Heart right ventricle (tissue), 16 donors: ENCODE data around the gene ARHGEF37. TPM values are rescaled to one million over a fixed set of nuclear protein-coding genes. Genes with fewer than 3 reads are reported as not detected.
A peak's percentile ranks its signal among the peaks of the same experiment; 100 is the strongest.

Experiments used
- ATAC-seq, 8 donors: fragments of 200-7000 bp; cut with Tn5 transposase; one replicate each; pipeline ENCODE4 v1.9.1; 2020; ENCODE audit warnings: mild to moderate bottlenecking in 8 of 8, moderate library complexity in 8 of 8, moderate number of reproducible peaks in 1 of 8
- DNase-seq, 2 donors: peaks; one replicate each; pipeline ENCODE4 v3.0.0-alpha.2; 2020
- H3K27ac ChIP-seq, 10 donors: fragments of 200-600 bp; sonication (generic) in 2 of 10; one replicate each; pipeline versions ENCODE4 v1.5.0 to v1.8.0; 2020 to 2022; ENCODE audit warnings: mild to moderate bottlenecking in 3 of 10
- H3K27me3 ChIP-seq, 7 donors: fragments of 200-600 bp; one replicate each; pipeline ENCODE4 v1.8.0; 2021 to 2022; ENCODE audit warnings: mild to moderate bottlenecking in 2 of 7
- H3K36me3 ChIP-seq, 9 donors: fragments of 200-600 bp; sonication (generic) in 1 of 9; one replicate each; pipeline versions ENCODE4 v1.5.0 to v1.8.0; 2020 to 2022; ENCODE audit warnings: mild to moderate bottlenecking in 2 of 9
- H3K4me1 ChIP-seq, 9 donors: fragments of 200-600 bp; sonication (generic) in 1 of 9; one replicate each; pipeline versions ENCODE4 v1.5.0 to v1.8.0; 2020 to 2022; ENCODE audit warnings: mild to moderate bottlenecking in 4 of 9
- H3K4me3 ChIP-seq, 10 donors: fragments of 200-600 bp; sonication (generic) in 2 of 10; one replicate each; pipeline versions ENCODE4 v1.5.0 to v1.8.0; 2020 to 2022; ENCODE audit warnings: mild to moderate bottlenecking in 7 of 10, moderate library complexity in 2 of 10
- H3K9me3 ChIP-seq, 11 donors: fragments of 200-600 bp in 10 of 11; sonication (generic) in 2 of 11; one replicate each; pipeline versions ENCODE4 v1.5.0 to v1.8.0; 2013 to 2022; ENCODE audit warnings: mild to moderate bottlenecking in 2 of 11, control low read depth in 1 of 11, moderate library complexity in 1 of 11
- CTCF ChIP-seq, 9 donors: fragments of 200-600 bp; sonication (generic) in 2 of 9; IDR thresholded peaks; one replicate each; pipeline versions ENCODE4 v1.5.0 to v1.8.0; 2021 to 2022; ENCODE audit warnings: antibody characterized with exemption in 9 of 9, mild to moderate bottlenecking in 5 of 9, moderate library complexity in 1 of 9
- WGBS, 2 donors: extraction: QIAGEN DNeasy Blood & Tissue Kit; methylation state at CpG; one replicate each; pipeline ENCODE4 v1.1.7; 2013; ENCODE audit warnings: inconsistent platforms in 1 of 2; 5-methylcytosine and 5-hydroxymethylcytosine counted together
- intact Hi-C, 10 donors: fragments of 100-400 bp; cut with DNase I; formaldehyde crosslinking; loops; one replicate each; pipeline versions ENCODE4 v1.11.1 to v1.14.2; 2022
- polyA plus RNA-seq, 2 donors: library from polyadenylated mRNA; stranded (reverse); fragments of 200-250 nt; gene quantifications; one replicate each; pipeline ENCODE4 v1.2.3, GENCODE V29; 2013
- total RNA-seq, 10 donors: library from RNA; stranded (reverse); fragmentation: NEBNext Ultra II Directional in 3 of 10; extraction: Animal tissue kit (Norgen Biotek cat#: 25700) in 3 of 10; gene quantifications; one replicate each; pipeline versions ENCODE4 v1.2.1 to v1.2.4, GENCODE V29; 2021 to 2023
- donor health status: Arrhythmogenic right ventricular cardiomyopathy.
- donor health status: ischemic (EF 13 %, LVEDD 7.1; RV severe dilation, severe dysfunction).
- donor health status: healthy with polysubstance abuse.
- donor health status: DM: no; HTN: yes; CAD: no.
- donor health status: DM: no; HTN: no; CAD: no.
- donor health status: ischemic (EF 25% LVEDD 6.9; RV normal size, moderate dysfunction).
- donor health status: ischemic (EF 25% LVEDD 5.7; RV mildly dilated, moderate dysfunction).
- donor health status: healthy.
- donor health status: DM: yes; HTN: yes; CAD: no.
- donor health status: Ischemic cardiomyopathy.
- donor health status: ischemic (EF 35%, LVEDD 5.7; RV mildly dilated, moderate dysfunction).
- donor health status: nonischemic (EF 11% LVEDD 7.7; RV severe dilation, severe dysfunction).
- donor health status: DM: yes; HTN: yes; CAD: no.
- donor health status: PGD.
- donor health status: ischemic (EF 29% LVEDD 5.4; RV normal size, mild dysfunction).
- donor health status: nonischemic (EF 23%, LVEDD 6.1; RV moderate dilation, normal function).

The ARHGEF37 gene
- total and polyA plus RNA-seq, 12 donors: 4.5 to 31.8 (median 17.1) TPM

GRCh38 chr5:149545327-149545726 is 36.0 kb upstream of the ARHGEF37 start:
- H3K36me3 ChIP-seq: peaks cover 0 to 92% (median 18%) of the 10 kb centered on the region in 9 donors
- H3K9me3 ChIP-seq: no peaks in the 10 kb centered on the region
- H3K4me3 ChIP-seq: no peak overlapping the region
- no peak for TF ChIP-seq CTCF (IDR thresholded peaks at IDR 0.05)
- WGBS, 2 donors: 64 to 65% methylated on average over 6 of the region's 6 CpGs
- peaks cover 27 to 90% (median 86%) of the 10 kb centered on the region in 9 donors for H3K4me1 ChIP-seq
- intact Hi-C loops: loop anchor here in 1 of 10 donors (5.0 kb wide), 1 partner anchor 103 kb away; no protein-coding TSS in a partner anchor
- ATAC-seq: peak in 1 of 8 donors; percentile 23
- H3K27me3 ChIP-seq: no peaks in the 10 kb centered on the region
- H3K27ac ChIP-seq: peak overlapping the region in 2 of 10 donors; percentile 10 to 45
- no peak for DNase-seq

GRCh38 chr5:149546974-149547373 is 34.3 kb upstream of the ARHGEF37 start:
- H3K9me3 ChIP-seq: no peaks in the 10 kb centered on the region

GRCh38 chr5:149549461-149550267 is 31.6 kb upstream of the ARHGEF37 start:
- Histone ChIP-seq H3K4me3 (peak overlapping the region; percentile 53 to 99 (median 84)), H3K27ac (peak overlapping the region; percentile 88 to 100 (median 99)), H3K4me1 (peaks cover 7 to 64% (median 58%) of the 10 kb centered on the region in 9 donors), H3K36me3 (peaks cover 0 to 53% (median 12%) of the 10 kb centered on the region in 9 donors), H3K27me3 (no peaks in the 10 kb centered on the region), H3K9me3 (no peaks in the 10 kb centered on the region)
- 1% methylated on average over 25 of the region's 25 CpGs for WGBS, 2 donors
- DNase-seq (no peak), ATAC-seq (no peak)
- TF ChIP-seq CTCF (IDR thresholded peaks at IDR 0.05): no peak
- intact Hi-C loops: loop anchor here in 8 of 10 donors (2.0 to 10.0 kb wide), 7 partner anchors 32 to 107 kb away; no protein-coding TSS in a partner anchor

More at GRCh38 chr5:149546974-149547373, 34.3 kb upstream of the ARHGEF37 start:
- H3K27me3 ChIP-seq: no peaks in the 10 kb centered on the region
- H3K4me3 ChIP-seq: peak overlapping the region in 4 of 10 donors; percentile 0 to 86 (median 1)
- ATAC-seq (no peak), DNase-seq (no peak)
- TF ChIP-seq CTCF (IDR thresholded peaks at IDR 0.05): no peak
- intact Hi-C loops: loop anchor here in 1 of 10 donors (5.0 kb wide), 1 partner anchor 105 kb away; no protein-coding TSS in a partner anchor
- peaks cover 21 to 77% (median 74%) of the 10 kb centered on the region in 9 donors for H3K4me1 ChIP-seq
- peak overlapping the region in 4 of 10 donors; percentile 2 to 99 (median 58) for H3K27ac ChIP-seq
- peaks cover 0 to 76% (median 18%) of the 10 kb centered on the region in 9 donors for H3K36me3 ChIP-seq

DNA sequence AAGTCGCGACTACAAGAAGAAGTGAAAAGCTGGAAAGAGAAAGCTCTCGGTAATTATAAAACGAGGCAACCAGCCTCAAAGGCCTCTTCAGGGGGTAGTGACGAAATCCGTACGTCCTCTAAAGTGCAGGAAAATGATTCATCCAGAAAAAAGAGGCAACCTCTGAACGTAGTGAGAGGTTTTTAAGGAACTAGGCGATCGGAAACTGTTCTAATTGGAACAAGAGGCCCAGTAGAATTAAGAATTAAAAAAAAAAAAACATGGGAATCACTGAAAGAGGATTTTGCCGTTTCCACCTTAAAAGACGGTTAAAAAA is 31.1 kb upstream of the ARHGEF37 start:
- H3K9me3 ChIP-seq: no peaks in the 10 kb centered on the region
- intact Hi-C loops: loop anchor here in 7 of 10 donors (2.0 to 10.0 kb wide), 7 partner anchors 33 to 108 kb away; no protein-coding TSS in a partner anchor
- H3K36me3 ChIP-seq: peaks cover 0 to 47% (median 12%) of the 10 kb centered on the region in 9 donors
- H3K27ac ChIP-seq: peak overlapping the region; percentile 88 to 100 (median 99)
- H3K27me3 ChIP-seq: no peaks in the 10 kb centered on the region
- whole genome bisulfite sequencing, 2 donors: 0 to 1% methylated on average over 12 of the region's 12 CpGs
- H3K4me1 ChIP-seq: peaks cover 7 to 58% (median 52%) of the 10 kb centered on the region in 9 donors
- DNase-seq (no peak), ATAC-seq (no peak)
- no peak for TF ChIP-seq CTCF (IDR thresholded peaks at IDR 0.05)
- peak overlapping the region; percentile 53 to 99 (median 84) for H3K4me3 ChIP-seq
